Liver (tissue), 9 donors: ENCODE data around the gene ABRACL. TPM values are rescaled to one million over a fixed set of nuclear protein-coding genes. Genes with fewer than 3 reads are reported as not detected.
"Not testable (repeated sequence)": the region's sequence is repeated elsewhere in the genome, so short reads cannot be mapped to it uniquely, and the experiment has no call there.

Experiments used
- DNase-seq: peaks from one replicate; pipeline ENCODE4 v3.0.0-alpha.2; 2017; ENCODE audit warnings: low spot score
- H3K27ac ChIP-seq, 2 donors: one replicate each; pipeline ENCODE4 v1.7.0; 2013; ENCODE audit warnings: inconsistent platforms in 2 of 2, low read length in 2 of 2, control low read depth in 1 of 2, low read depth in 1 of 2, mild to moderate bottlenecking in 1 of 2
- H3K27me3 ChIP-seq, 4 donors: one replicate each; pipeline versions ENCODE4 v1.6.1 to v1.7.0; 2013; ENCODE audit warnings: low read length in 3 of 4, inconsistent platforms in 1 of 4, mild to moderate bottlenecking in 1 of 4, moderate library complexity in 1 of 4; ENCODE audit not compliant: control insufficient read depth in 4 of 4, insufficient read depth in 4 of 4
- H3K36me3 ChIP-seq, 4 donors: one replicate each; pipeline versions ENCODE4 v1.6.1 to v1.7.0; 2013; ENCODE audit warnings: low read length in 3 of 4, mild to moderate bottlenecking in 3 of 4, low read depth in 1 of 4, moderate library complexity in 1 of 4; ENCODE audit not compliant: control insufficient read depth in 4 of 4, insufficient read depth in 3 of 4
- H3K4me1 ChIP-seq, 4 donors: one replicate each; pipeline versions ENCODE4 v1.6.1 to v1.7.0; 2013; ENCODE audit warnings: low read length in 3 of 4, mild to moderate bottlenecking in 3 of 4, moderate library complexity in 1 of 4; ENCODE audit not compliant: control insufficient read depth in 4 of 4, insufficient read depth in 4 of 4
- H3K4me3 ChIP-seq, 3 donors: one replicate each; pipeline versions ENCODE4 v1.6.1 to v1.7.0; 2013; ENCODE audit warnings: low read length in 3 of 3, control low read depth in 1 of 3, low read depth in 1 of 3, mild to moderate bottlenecking in 1 of 3
- H3K9ac ChIP-seq, 2 donors: one replicate each; pipeline ENCODE4 v1.7.0; 2013; ENCODE audit warnings: low read length in 2 of 2, mild to moderate bottlenecking in 2 of 2, moderate library complexity in 2 of 2, control low read depth in 1 of 2, low read depth in 1 of 2
- H3K9me3 ChIP-seq, 4 donors: one replicate each; pipeline versions ENCODE4 v1.6.1 to v1.7.0; 2013; ENCODE audit warnings: low read length in 3 of 4; ENCODE audit not compliant: control insufficient read depth in 4 of 4
- EGR1 ChIP-seq, 2 donors: IDR thresholded peaks; 2 replicates each; pipeline ENCODE4 v1.6.1; 2016 to 2018; ENCODE audit warnings: antibody characterized with exemption in 2 of 2, low read depth in 2 of 2
- FOXA1 ChIP-seq: IDR thresholded peaks from 2 replicates; pipeline ENCODE4 v1.6.1; 2016; ENCODE audit warnings: antibody characterized with exemption
- FOXA2 ChIP-seq: IDR thresholded peaks from 2 replicates; pipeline ENCODE4 v1.6.1; 2016; ENCODE audit warnings: antibody characterized with exemption
- JUND ChIP-seq, 2 donors: IDR thresholded peaks; 2 replicates each; pipeline ENCODE4 v1.6.1; 2016; ENCODE audit warnings: antibody characterized with exemption in 2 of 2
- MAX ChIP-seq: IDR thresholded peaks from 2 replicates; pipeline ENCODE4 v1.6.1; 2016; ENCODE audit warnings: antibody characterized with exemption
- NR2F2 ChIP-seq: IDR thresholded peaks from 2 replicates; pipeline ENCODE4 v1.6.1; 2016; ENCODE audit warnings: antibody characterized with exemption
- RXRA ChIP-seq, 2 donors: IDR thresholded peaks; 2 replicates each; pipeline ENCODE4 v1.6.1; 2017 to 2018; ENCODE audit warnings: antibody characterized with exemption in 2 of 2, mild to moderate bottlenecking in 1 of 2
- SP1 ChIP-seq: IDR thresholded peaks from 2 replicates; pipeline ENCODE4 v1.6.1; 2018; ENCODE audit warnings: antibody characterized with exemption, mild to moderate bottlenecking
- TAF1 ChIP-seq: conservative IDR thresholded peaks from 2 replicates; pipeline ENCODE4 v1.6.1; 2016; ENCODE audit warnings: antibody characterized with exemption, mild to moderate bottlenecking
- YY1 ChIP-seq: IDR thresholded peaks from 2 replicates; pipeline ENCODE4 v1.6.1; 2016; ENCODE audit warnings: antibody characterized with exemption, mild to moderate bottlenecking
- ZBTB33 ChIP-seq: IDR thresholded peaks from 2 replicates; pipeline ENCODE4 v1.6.1; 2016; ENCODE audit warnings: antibody characterized with exemption
- WGBS: extraction: QIAGEN DNeasy Blood & Tissue Kit; methylation state at CpG from one replicate; pipeline ENCODE4 v1.1.7; 2013; 5-methylcytosine and 5-hydroxymethylcytosine counted together
- polyA plus RNA-seq, 2 donors: library from polyadenylated mRNA; stranded (reverse) in 1 of 2; unstranded in 1 of 2; fragments of 200-250 nt in 1 of 2; fragments of >200 nt in 1 of 2; fragmentation: Nextera tagmentation in 1 of 2; extraction: Ambion mirVana in 1 of 2; gene quantifications; one replicate each; pipeline versions ENCODE4 v1.2.1 to v1.2.3, GENCODE V29; 2013 to 2015
- total RNA-seq, 2 donors: library from RNA; depleted of rRNA; stranded (reverse); fragments of >200 nt; gene quantifications; one replicate each; pipeline ENCODE4 v1.2.3, GENCODE V29; 2014
- donor health status: healthy.
- donor health status: healthy.
- donor health status: healthy.
- donor health status: healthy.
- donor health status: healthy.

The ABRACL gene
- total and polyA plus RNA-seq, 4 donors = 14.2 to 66.3 (median 26.8) TPM

GRCh38 chr6:138989098-138989983, 39.2 kb upstream of the ABRACL start:
- peak; percentile 27 for TF ChIP-seq MAX
- TF ChIP-seq FOXA1 = peak; percentile 74
- TF ChIP-seq FOXA2 = peak; percentile 86
- TF ChIP-seq JUND (IDR thresholded peaks at IDR 0.05) = no peak
- TF ChIP-seq NR2F2 = no peak
- Histone ChIP-seq H3K4me3 (no peak overlapping the region), H3K36me3 (no peaks in the 10 kb centered on the region), H3K4me1 (peaks cover 17 to 67% (median 56%) of the 10 kb centered on the region in 4 donors), H3K9ac (peak overlapping the region in 1 of 2 donors; percentile 84), H3K27ac (peak overlapping the region in 1 of 2 donors; percentile 91), H3K9me3 (no peaks in the 10 kb centered on the region), H3K27me3 (no peaks in the 10 kb centered on the region)
- WGBS = 72% methylated on average over 5 of the region's 5 CpGs
- DNase-seq = no peak

- no peak for DNase-seq
- Histone ChIP-seq H3K27me3 (no peaks in the 10 kb centered on the region), H3K4me1 (peaks cover 17 to 67% (median 57%) of the 10 kb centered on the region in 4 donors), H3K27ac (no peak overlapping the region), H3K36me3 (no peaks in the 10 kb centered on the region), H3K9me3 (no peaks in the 10 kb centered on the region), H3K4me3 (no peak overlapping the region), H3K9ac (no peak overlapping the region)
- TF ChIP-seq ZBTB33 (no peak), SP1 (no peak), YY1 (no peak), FOXA2 (no peak), TAF1 (no peak), MAX (no peak), EGR1 (IDR thresholded peaks at IDR 0.05; ENCODE audit: low read depth in 2 of 2) (no peak), RXRA (IDR thresholded peaks at IDR 0.05) (no peak)
- 87% methylated on average over 5 of the region's 5 CpGs for WGBS
Measured at GRCh38 chr6:138991206-138991605, 37.3 kb upstream of the ABRACL start.

GRCh38 chr6:138992965-138993364, 35.6 kb upstream of the ABRACL start:
- H3K4me3 ChIP-seq, DNase-seq, H3K9me3 ChIP-seq, H3K27me3 ChIP-seq, H3K36me3 ChIP-seq, H3K9ac ChIP-seq: not testable (repeated sequence)
- peaks cover 17 to 70% (median 59%) of the 10 kb centered on the region in 4 donors for H3K4me1 ChIP-seq
- H3K27ac ChIP-seq = peak overlapping the region in 1 of 2 donors; percentile 23
- 92% methylated on average over 5 of the region's 5 CpGs for WGBS
